Inflammatory macrophage treated with lipopolysaccharide for 4 hours (primary cell): ENCODE results near the gene UHMK1.
A peak's percentile ranks its signal among the peaks of the same experiment; 100 is the strongest.
"Not testable (repeated sequence)": the region's sequence is repeated elsewhere in the genome, so short reads cannot be mapped to it uniquely, and the experiment has no call there.

Experiments used
- DNase-seq: peaks from one replicate; pipeline ENCODE4 v3.0.0-alpha.2; 2020

UHMK1 gene

DNA sequence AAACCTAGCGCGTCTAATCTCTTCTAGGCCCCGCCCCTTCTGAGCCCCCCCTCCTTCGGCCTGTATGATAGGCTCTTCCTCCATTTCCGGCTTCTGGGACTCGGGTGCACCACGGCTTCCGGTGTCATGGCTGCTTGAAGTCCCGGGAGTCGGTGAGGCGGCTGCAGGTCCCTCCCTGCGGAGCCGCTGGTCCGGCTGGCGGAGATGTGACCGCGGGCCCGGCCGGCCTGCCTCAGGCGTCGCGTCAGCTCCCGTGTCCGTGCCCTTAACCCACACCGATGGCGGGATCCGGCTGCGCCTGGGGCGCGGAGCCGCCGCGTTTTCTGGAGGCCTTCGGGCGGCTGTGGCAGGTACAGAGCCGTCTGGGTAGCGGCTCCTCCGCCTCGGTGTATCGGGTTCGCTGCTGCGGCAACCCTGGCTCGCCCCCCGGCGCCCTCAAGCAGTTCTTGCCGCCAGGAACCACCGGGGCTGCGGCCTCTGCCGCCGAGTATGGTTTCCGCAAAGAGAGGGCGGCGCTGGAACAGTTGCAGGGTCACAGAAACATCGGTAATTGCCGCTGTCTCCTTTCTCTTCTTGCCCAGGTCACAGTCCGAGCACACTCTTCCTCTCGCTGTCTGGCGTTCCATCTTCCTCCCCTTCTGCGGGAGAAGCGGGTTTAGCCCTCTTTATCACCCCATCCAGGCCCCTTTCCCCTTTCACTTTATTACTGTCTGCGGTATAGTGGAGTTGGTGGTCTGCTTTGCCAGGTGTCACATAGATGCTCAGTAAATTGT, at the start of gene UHMK1:
TSS of gene UHMK1 (plus strand) at position 96 of the 773 bp plus-strand sequence. CDS start at position 279, 183 bp downstream.
- peak; percentile 94 for DNase-seq

DNA sequence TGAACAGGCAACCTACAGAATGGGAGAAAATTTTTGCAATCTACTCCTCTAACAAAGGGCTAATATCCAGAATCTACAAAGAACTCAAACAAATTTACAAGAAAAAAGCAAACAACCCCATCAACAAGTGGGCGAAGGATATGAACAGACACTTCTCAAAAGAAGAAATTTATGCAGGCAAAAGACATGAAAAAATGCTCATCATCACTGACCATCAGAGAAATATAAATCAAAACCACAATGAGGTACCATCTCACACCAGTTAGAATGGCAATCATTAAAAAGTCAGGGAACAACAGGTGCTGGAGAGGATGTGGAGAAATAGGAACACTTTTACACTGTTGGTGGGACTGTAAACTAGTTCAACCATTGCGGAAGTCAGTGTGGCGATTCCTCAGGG, 43.3 kb upstream of the UHMK1 start:
- not testable (repeated sequence) for DNase-seq

- no peak for DNase-seq
Observed at GRCh38 chr1:162456323-162456722, 41.3 kb upstream of the UHMK1 start.

- DNase-seq: no peak
Observed at GRCh38 chr1:162458236-162458635, 39.4 kb upstream of the UHMK1 start.

- not testable (repeated sequence) for DNase-seq
Observed at GRCh38 chr1:162462425-162462824, 35.2 kb upstream of the UHMK1 start.

DNA sequence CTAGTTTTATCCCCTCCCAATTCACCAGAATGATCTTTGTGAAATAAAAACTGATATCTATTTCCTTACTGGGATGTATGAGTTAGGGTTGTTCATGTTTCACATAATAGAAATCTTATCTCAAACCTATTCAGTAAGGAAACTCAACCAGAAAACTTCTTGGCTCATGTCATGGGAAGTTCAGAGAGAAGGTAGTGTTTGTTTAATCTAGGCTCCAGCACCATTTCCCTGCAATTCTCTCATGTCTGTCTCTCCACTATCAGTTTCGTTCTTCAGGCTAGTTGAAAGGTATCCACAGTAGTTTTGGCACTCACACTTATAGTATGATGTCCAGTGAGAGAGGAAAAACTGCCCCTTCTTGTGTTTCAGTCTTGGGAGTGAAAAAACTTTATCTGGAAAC, 34.6 kb upstream of the UHMK1 start:
- DNase-seq: no peak

DNA sequence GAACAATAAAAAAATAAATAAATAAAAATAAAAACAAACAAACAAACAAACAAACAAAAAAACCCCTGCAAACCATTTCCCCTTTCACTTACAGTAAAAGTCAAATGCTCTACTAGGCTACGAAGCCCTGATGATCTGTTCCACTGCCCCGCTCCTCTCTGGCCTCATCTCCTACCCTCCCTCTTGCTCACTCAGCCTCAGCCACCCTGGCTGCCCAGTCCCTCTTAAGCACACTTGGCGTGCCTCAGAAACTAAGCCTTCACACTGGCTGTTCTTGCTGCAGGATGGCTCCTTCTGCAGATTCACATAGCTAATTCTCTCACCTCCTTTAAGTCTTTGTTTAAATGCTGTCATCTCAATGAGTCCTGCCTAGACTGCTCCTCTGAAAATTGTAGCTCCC, 30.8 kb upstream of the UHMK1 start:
- DNase-seq: no peak

- no peak for DNase-seq
Observed at GRCh38 chr1:162470216-162470615, 27.4 kb upstream of the UHMK1 start.

- DNase-seq: no peak
Observed at GRCh38 chr1:162471290-162471853, 26.2 kb upstream of the UHMK1 start.

GRCh38 chr1:162475089-162475488, 22.5 kb upstream of the UHMK1 start:
- no peak for DNase-seq

DNA sequence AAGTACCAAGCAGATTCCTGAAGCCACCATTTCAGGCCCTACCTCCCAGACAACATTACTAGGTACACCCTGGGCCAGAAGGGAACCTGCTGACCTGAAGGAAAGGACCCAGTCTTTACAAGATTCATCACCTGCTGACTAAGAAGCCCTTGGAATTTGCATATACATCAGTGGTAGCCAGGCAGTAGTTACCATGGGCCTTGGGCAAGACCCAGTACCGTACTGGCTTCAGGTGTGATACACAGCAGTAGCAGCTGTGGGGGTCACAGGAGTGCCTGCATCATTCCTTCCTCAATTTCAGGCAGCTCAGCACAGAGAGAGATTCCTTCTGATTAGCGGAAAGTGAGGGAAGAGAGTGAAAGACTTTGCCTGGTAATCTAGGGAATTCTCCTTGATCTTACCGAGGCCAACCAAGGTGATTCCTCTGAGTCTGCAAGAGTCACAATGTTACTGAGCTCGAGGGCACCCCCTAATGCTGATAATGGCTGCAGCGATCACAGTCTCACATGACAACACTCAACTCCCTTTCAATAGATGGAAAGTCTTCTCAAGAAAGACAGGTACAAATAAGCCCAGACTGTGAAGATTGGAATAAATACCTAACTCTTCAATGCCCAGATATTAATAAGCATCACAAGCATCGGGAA, 22.0 kb upstream of the UHMK1 start:
- no peak for DNase-seq

DNA sequence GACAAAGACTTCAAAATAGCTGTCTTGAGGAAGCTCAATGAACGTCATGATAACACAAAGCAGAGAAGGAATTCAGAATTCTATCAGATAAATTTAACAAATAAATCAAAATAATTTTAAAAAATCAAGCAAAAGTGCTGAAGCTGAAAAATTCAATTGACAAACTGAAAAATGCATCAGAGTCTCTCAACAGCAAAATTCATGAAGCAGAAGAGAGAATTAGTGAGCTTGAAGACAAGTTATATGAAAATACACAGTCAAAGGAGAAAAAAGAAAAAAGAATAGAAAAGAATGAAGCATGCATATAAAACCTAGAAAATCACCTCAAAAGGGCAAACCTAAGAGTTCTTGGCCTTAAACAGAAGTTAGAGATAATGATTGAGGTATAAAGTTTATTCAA, 21.0 kb upstream of the UHMK1 start:
- DNase-seq: no peak

- no peak for DNase-seq
Observed at GRCh38 chr1:162485236-162485635, 12.4 kb upstream of the UHMK1 start.

DNA sequence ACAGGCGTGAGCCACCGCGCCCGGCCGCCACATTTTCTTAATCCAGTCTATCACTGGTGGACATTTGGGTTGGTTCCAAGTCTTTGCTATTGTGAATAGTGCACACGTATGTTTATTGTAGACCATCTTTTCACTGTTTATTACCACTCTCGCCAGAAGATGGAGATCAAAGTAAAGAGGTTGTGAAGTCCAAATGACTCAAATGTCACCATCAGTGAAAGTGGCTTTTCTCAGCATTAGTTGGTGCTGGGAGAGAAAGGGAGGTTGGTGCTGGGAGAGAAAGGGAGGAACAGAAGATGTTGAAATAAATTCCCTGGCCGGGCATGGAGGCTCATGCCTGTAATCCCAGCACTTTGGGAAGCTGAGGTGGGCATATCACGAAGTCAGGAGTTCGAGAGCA, 10.4 kb upstream of the UHMK1 start:
- DNase-seq: no peak

GRCh38 chr1:162488219-162488618, 9.4 kb upstream of the UHMK1 start:
- no peak for DNase-seq

GRCh38 chr1:162495531-162496233, 1.9 kb upstream of the UHMK1 start:
- not testable (repeated sequence) for DNase-seq

GRCh38 chr1:162497104-162497722, 405 bp upstream of the UHMK1 start:
- no peak for DNase-seq

GRCh38 chr1:162498496-162498810, 835 bp downstream of the UHMK1 start:
- DNase-seq: peak; percentile 62

- no peak for DNase-seq
Observed at GRCh38 chr1:162500805-162501204, 3.2 kb downstream of the UHMK1 start.

DNA sequence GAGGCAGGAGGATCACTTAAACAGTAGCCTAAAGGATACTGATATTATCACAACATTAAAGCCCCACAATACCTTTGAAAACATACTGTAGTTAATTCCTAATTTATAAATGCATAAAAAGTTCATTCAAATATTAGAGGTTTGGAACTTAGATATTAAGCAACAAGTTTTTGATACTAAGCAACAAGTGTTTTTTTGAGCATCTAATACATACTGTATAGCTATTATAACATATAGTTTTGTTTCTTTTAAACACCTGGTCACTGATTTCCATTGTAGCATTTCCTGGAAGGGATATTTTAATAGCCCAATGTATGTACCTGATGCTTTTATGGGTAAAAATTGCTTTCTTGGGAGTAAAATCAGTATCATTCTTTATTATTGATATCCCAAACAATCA, 4.5 kb downstream of the UHMK1 start:
- no peak for DNase-seq

DNA sequence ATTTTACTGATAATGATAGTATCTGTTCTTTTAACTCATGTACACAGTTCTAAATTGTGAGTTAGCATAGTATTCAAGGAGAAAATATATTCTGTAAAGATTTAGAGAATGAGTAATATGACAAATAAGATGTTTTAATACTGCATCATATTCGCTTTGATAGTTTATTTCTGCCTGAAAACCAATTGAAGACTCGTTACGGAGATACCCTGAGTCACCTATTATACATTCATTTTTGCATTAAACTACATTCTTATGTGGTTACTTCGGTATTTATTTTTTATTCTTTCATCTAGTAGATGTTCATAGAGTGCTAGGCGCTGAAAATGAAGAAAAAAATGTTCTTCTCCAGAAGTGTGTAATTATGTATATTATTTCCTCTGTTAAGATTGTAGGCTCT, 5.3 kb downstream of the UHMK1 start:
- no peak for DNase-seq

GRCh38 chr1:162527314-162527713, 29.7 kb downstream of the UHMK1 start:
- DNase-seq: no peak

DNA sequence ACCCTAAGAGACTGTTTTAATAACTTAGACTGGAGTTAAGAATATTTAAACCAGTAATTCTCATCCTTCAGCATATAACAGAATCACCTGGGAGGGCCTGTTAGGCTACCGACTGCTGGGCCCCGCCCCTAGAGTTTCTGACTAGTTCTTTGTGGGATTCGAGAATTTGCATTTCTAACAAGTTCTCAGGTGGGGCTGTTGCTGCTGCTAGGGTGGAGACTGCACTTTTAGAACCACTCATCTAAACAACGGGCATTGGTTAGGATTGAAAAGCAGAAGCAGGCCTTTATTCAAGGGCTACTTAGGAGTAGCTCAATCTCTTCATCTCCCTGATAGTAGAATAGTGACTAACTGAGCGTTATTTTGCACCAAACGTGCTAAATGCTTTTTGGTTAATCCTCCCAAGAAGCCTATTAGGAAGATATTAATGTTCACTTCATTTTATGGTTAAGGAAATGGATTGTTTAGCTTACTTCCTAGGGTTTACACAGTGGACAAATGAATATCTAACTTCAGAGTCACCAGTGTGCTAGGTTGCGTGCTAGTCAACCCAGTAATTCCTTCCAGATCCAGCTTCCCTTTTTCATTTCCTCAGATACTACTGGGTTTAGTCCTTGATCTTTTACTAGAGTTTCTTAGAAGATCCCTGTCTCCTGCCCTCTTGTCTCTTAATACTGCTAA, 32.8 kb downstream of the UHMK1 start:
- peak; percentile 58 for DNase-seq
